Neural cell (in vitro differentiated cells): ENCODE data around the gene NOC4L. TPM values are rescaled to one million over a fixed set of nuclear protein-coding genes. Genes with fewer than 3 reads are reported as not detected.

Source experiments
- H2AFZ ChIP-seq: fragments of 200-600, 300-800 bp; sonication (generic), shearing (Covaris generic); 2 replicates; pipeline ENCODE4 v1.6.0; 2014; ENCODE audit warnings: low read depth, mild to moderate bottlenecking, antibody characterized with exemption, low read length, moderate library complexity
- H3F3A ChIP-seq: fragments of 200-600 bp; shearing (Covaris generic); 2 replicates; pipeline ENCODE4 v1.6.1; 2016; ENCODE audit warnings: mild to moderate bottlenecking, moderate library complexity, mixed read lengths, antibody characterized with exemption, low read length; ENCODE audit not compliant: insufficient read depth, poor library complexity, severe bottlenecking
- H3K27ac ChIP-seq: fragments of 200-600, 300-800 bp; sonication (generic), shearing (Covaris generic); 2 replicates; pipeline ENCODE4 v1.5.1; 2014; ENCODE audit warnings: mild to moderate bottlenecking, low read length, moderate library complexity
- H3K27me3 ChIP-seq: fragments of 300-800, 200-600 bp; sonication (generic), shearing (Covaris generic); 2 replicates; pipeline ENCODE4 v1.6.0; 2014; ENCODE audit warnings: mild to moderate bottlenecking, low read depth, low read length, moderate library complexity; ENCODE audit not compliant: insufficient read depth
- H3K36me3 ChIP-seq: fragments of 300-800, 200-600 bp; sonication (generic), shearing (Covaris generic); 2 replicates; pipeline ENCODE4 v1.5.1; 2014; ENCODE audit warnings: mild to moderate bottlenecking, antibody characterized with exemption, low read length, moderate library complexity; ENCODE audit not compliant: insufficient read depth
- H3K4me2 ChIP-seq: fragments of 300-800, 200-600 bp; sonication (generic), shearing (Covaris generic); 2 replicates; pipeline ENCODE4 v1.6.0; 2014; ENCODE audit warnings: mild to moderate bottlenecking, low read length
- H3K4me3 ChIP-seq: fragments of 300-800, 200-600 bp; sonication (generic), shearing (Covaris generic); 2 replicates; pipeline ENCODE4 v1.5.1; 2014; ENCODE audit warnings: mild to moderate bottlenecking, low read length, moderate library complexity
- H3K79me2 ChIP-seq: fragments of 200-600 bp; shearing (Covaris generic); replicated peaks from 2 replicates; pipeline ENCODE4 v1.6.0; 2014; ENCODE audit warnings: mild to moderate bottlenecking, low read length, moderate library complexity; ENCODE audit not compliant: insufficient read depth
- H3K9ac ChIP-seq: fragments of 300-800, 200-600 bp; sonication (generic), shearing (Covaris generic); 2 replicates; pipeline ENCODE4 v1.6.1; 2016; ENCODE audit warnings: mild to moderate bottlenecking, low read length, mixed read lengths
- H3K9me2 ChIP-seq: fragments of 200-600 bp; shearing (Covaris generic); 2 replicates; pipeline ENCODE4 v1.6.1; 2016; ENCODE audit warnings: mild to moderate bottlenecking, low read length, mixed read lengths; ENCODE audit not compliant: insufficient read depth
- H3K9me3 ChIP-seq: fragments of 200-600, 300-800 bp; sonication (generic), shearing (Covaris generic); 2 replicates; pipeline ENCODE4 v1.6.1; 2016; ENCODE audit warnings: mild to moderate bottlenecking, mixed run types, low read length, moderate library complexity, mixed read lengths
- H4K20me1 ChIP-seq: fragments of 200-600 bp; shearing (Covaris generic); 2 replicates; pipeline ENCODE4 v1.6.1; 2016; ENCODE audit warnings: mild to moderate bottlenecking, mixed run types; ENCODE audit not compliant: insufficient read depth
- CTCF ChIP-seq: fragments of 450-650 bp; IDR thresholded peaks from 2 replicates; pipeline ENCODE4 v1.5.1; 2014; ENCODE audit warnings: antibody characterized with exemption, mild to moderate bottlenecking, moderate library complexity; ENCODE audit not compliant: poor library complexity, severe bottlenecking
- EP300 ChIP-seq: fragments of 450-650 bp; conservative IDR thresholded peaks from 2 replicates; pipeline ENCODE4 v1.6.1; 2014; ENCODE audit warnings: antibody characterized with exemption, mild to moderate bottlenecking, moderate library complexity; ENCODE audit not compliant: poor library complexity, severe bottlenecking
- EZH2 ChIP-seq: fragments of 200-600, 300-800 bp; shearing (Covaris generic), sonication (generic); IDR thresholded peaks from 2 replicates; pipeline ENCODE4 v1.6.1; 2014; ENCODE audit warnings: antibody characterized with exemption, low read length, borderline replicate concordance, mild to moderate bottlenecking; ENCODE audit not compliant: insufficient read depth, poor library complexity, severe bottlenecking
- MXI1 ChIP-seq: fragments of 450-650 bp; conservative IDR thresholded peaks from 2 replicates; pipeline ENCODE4 v1.6.1; 2014; ENCODE audit warnings: antibody characterized with exemption, mild to moderate bottlenecking; ENCODE audit not compliant: poor library complexity, severe bottlenecking
- POLR2AphosphoS5 ChIP-seq: IDR thresholded peaks from 2 replicates; pipeline ENCODE4 v1.6.1; 2012
- RAD21 ChIP-seq: fragments of 450-650 bp; conservative IDR thresholded peaks from 2 replicates; pipeline ENCODE4 v1.6.1; 2014; ENCODE audit warnings: antibody characterized with exemption, mild to moderate bottlenecking, moderate library complexity
- REST ChIP-seq: IDR thresholded peaks from 2 replicates; pipeline ENCODE4 v1.6.1; 2012; ENCODE audit warnings: borderline replicate concordance
- SMC3 ChIP-seq: fragments of 450-650 bp; conservative IDR thresholded peaks from 2 replicates; pipeline ENCODE4 v1.6.1; 2014; ENCODE audit warnings: antibody characterized with exemption, mild to moderate bottlenecking, moderate library complexity; ENCODE audit not compliant: poor library complexity
- TAF1 ChIP-seq: IDR thresholded peaks from 2 replicates; pipeline ENCODE4 v1.6.1; 2012; ENCODE audit warnings: low read depth
- polyA plus RNA-seq: library from polyadenylated mRNA; depleted of rRNA; stranded (reverse); fragments of >200 nt; gene quantifications from 2 replicates; pipeline ENCODE4 v1.2.3, GENCODE V29; 2014

NOC4L gene
- polyA plus RNA-seq, 1 donor from 2014 or later: 26.9 TPM

- no peaks in the 10 kb centered on the region for H3K9me2 ChIP-seq
- no peak overlapping the region for H3K4me2 ChIP-seq
- H3F3A ChIP-seq: no peaks in the 10 kb centered on the region
- no peaks in the 10 kb centered on the region for H3K9me3 ChIP-seq
- peaks cover 19% of the 10 kb centered on the region for H3K79me2 ChIP-seq
- H3K9ac ChIP-seq: no peak overlapping the region
- no peak overlapping the region for H2AFZ ChIP-seq
- TF ChIP-seq EZH2 (no peak), CTCF (no peak), EP300 (no peak), RAD21 (no peak), MXI1 (no peak), SMC3 (no peak), POLR2AphosphoS5 (no peak), TAF1 (no peak), REST (no peak)
- no peaks in the 10 kb centered on the region for H3K36me3 ChIP-seq
- H3K27me3 ChIP-seq: no peaks in the 10 kb centered on the region
- no peak overlapping the region for H3K27ac ChIP-seq
- no peak overlapping the region for H3K4me3 ChIP-seq
- no peaks in the 10 kb centered on the region for H4K20me1 ChIP-seq
These were observed 1.8 kb downstream of the NOC4L start for GRCh38 chr12:132146098-132146497.

- peaks cover 19% of the 10 kb centered on the region for H3K79me2 ChIP-seq
- no peak overlapping the region for H3K4me3 ChIP-seq
- TF ChIP-seq EZH2: no peak
- TF ChIP-seq SMC3: no peak
- TF ChIP-seq POLR2AphosphoS5: no peak
- TF ChIP-seq CTCF: no peak
- no peak for TF ChIP-seq RAD21
- no peaks in the 10 kb centered on the region for H4K20me1 ChIP-seq
- H3K36me3 ChIP-seq: no peaks in the 10 kb centered on the region
- no peak overlapping the region for H3K9ac ChIP-seq
- H2AFZ ChIP-seq: no peak overlapping the region
- no peaks in the 10 kb centered on the region for H3K9me2 ChIP-seq
- H3K27me3 ChIP-seq: no peaks in the 10 kb centered on the region
- H3K27ac ChIP-seq: no peak overlapping the region
- H3K9me3 ChIP-seq: no peaks in the 10 kb centered on the region
- no peak overlapping the region for H3K4me2 ChIP-seq
- no peaks in the 10 kb centered on the region for H3F3A ChIP-seq
These were observed 2.6 kb downstream of the NOC4L start for GRCh38 chr12:132146772-132147422.
